GM20431 (cell line): ENCODE data around the gene GTSE1.

Experiments
- in situ Hi-C: fragments of 300-500 bp; cut with MseI, MboI; formaldehyde crosslinking; loops from one replicate; pipeline ENCODE4 v1.15.0; 2020; ENCODE audit warnings: low sequenced_read_pairs; ENCODE audit not compliant: unreplicated experiment

The GTSE1 gene

GRCh38 chr22:46348099-46348695 is 51.5 kb downstream of the GTSE1 start:
- in situ Hi-C loops, result no loop called here

- in situ Hi-C loops, result no loop called here
These were observed 52.6 kb downstream of the GTSE1 start for GRCh38 chr22:46349238-46349637.

GRCh38 chr22:46349681-46350080 is 53.0 kb downstream of the GTSE1 start:
- in situ Hi-C loops, result no loop called here

GRCh38 chr22:46350121-46350520 is 53.5 kb downstream of the GTSE1 start:
- in situ Hi-C loops, result no loop called here

- in situ Hi-C loops, result no loop called here
These were observed 54.0 kb downstream of the GTSE1 start for GRCh38 chr22:46350646-46351045.

GRCh38 chr22:46351131-46351735 is 54.6 kb downstream of the GTSE1 start:
- in situ Hi-C loops, result no loop called here

GRCh38 chr22:46351767-46352166 is 55.1 kb downstream of the GTSE1 start:
- in situ Hi-C loops, result no loop called here

- in situ Hi-C loops, result no loop called here
These were observed 55.6 kb downstream of the GTSE1 start for GRCh38 chr22:46352276-46352675.

- in situ Hi-C loops, result no loop called here
These were observed 56.2 kb downstream of the GTSE1 start for GRCh38 chr22:46352691-46353386.

GRCh38 chr22:46353483-46354105 is 56.9 kb downstream of the GTSE1 start:
- in situ Hi-C loops, result no loop called here

GRCh38 chr22:46354176-46354992 is 57.7 kb downstream of the GTSE1 start:
- in situ Hi-C loops, result no loop called here

GRCh38 chr22:46354993-46355305 is 58.3 kb downstream of the GTSE1 start:
- in situ Hi-C loops, result no loop called here

- in situ Hi-C loops, result no loop called here
These were observed 58.8 kb downstream of the GTSE1 start for GRCh38 chr22:46355369-46355995.

- in situ Hi-C loops, result no loop called here
These were observed 59.4 kb downstream of the GTSE1 start for GRCh38 chr22:46355996-46356471.

GRCh38 chr22:46356496-46357480 is 60.1 kb downstream of the GTSE1 start:
- in situ Hi-C loops, result no loop called here

- in situ Hi-C loops, result no loop called here
These were observed 61.2 kb downstream of the GTSE1 start for GRCh38 chr22:46357711-46358520.

- in situ Hi-C loops, result no loop called here
These were observed 62.1 kb downstream of the GTSE1 start for GRCh38 chr22:46358766-46359165.

- in situ Hi-C loops, result no loop called here
These were observed 62.7 kb downstream of the GTSE1 start for GRCh38 chr22:46359362-46359761.
